Measurements from ENCODE around the gene MFNG. TPM values are rescaled to one million over a fixed set of nuclear protein-coding genes. Genes with fewer than 3 reads are reported as not detected.
"Not testable (repeated sequence)": the region's sequence is repeated elsewhere in the genome, so short reads cannot be mapped to it uniquely, and the experiment has no call there.

MFNG gene
- total and polyA plus RNA-seq, 2 donors (not counting 1 experiment from before 2014, with no cell fraction given) = 95.9 to 125 TPM

DNA sequence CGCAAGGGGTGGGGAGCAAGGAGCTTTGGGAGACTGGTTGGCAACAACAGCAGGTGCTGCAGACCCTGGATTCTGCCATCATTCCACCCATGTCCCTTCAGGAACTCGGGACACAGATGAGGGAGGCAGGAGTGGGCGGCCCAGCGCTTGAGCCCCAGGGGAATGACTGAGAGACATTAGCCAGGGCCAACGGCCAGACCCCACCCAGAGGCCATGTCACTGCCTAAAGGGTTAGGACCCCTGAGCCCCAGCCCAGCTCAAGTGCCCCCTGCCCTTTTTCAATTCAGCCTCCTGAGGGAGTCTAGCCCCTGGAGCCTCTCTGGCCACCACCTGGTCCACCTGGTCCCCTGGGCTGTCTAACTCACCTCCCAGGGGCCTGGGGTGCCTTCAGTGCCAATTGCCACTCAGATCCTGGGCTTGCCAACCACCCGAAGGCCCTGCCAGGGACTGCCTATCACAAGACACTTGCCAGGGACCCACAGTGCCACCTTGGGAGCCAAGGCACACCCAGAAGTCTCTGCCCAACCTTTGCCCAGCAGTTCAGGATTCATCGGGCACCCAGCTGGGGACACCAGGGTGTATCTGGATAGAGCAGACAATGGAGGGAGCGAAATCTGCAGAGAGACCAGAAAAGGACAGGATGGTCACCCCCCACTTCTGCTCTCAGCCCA lies 16.6 kb downstream of the MFNG start:
- H3K79me2 ChIP-seq (ENCODE audit: control insufficient read depth, insufficient read depth, low read length) = no peaks in the 10 kb centered on the region
- H3K9me3 ChIP-seq (ENCODE audit: control extremely low read depth in 1 of 3, control insufficient read depth in 2 of 3, insufficient read depth in 1 of 3, low read length in 2 of 3) = peaks cover 0 to 5% (median 0%) of the 10 kb centered on the region in 3 donors
- no peaks in the 10 kb centered on the region for H3K27me3 Mint-ChIP-seq
- H3K36me3 ChIP-seq (replicated peaks in 1 of 2; ENCODE audit: control extremely low read depth in 1 of 2, control insufficient read depth in 1 of 2, extremely low read depth in 1 of 2, insufficient read depth in 2 of 2, low read length in 1 of 2) = peaks cover 0 to 54% of the 10 kb centered on the region in 2 experiments
- 94% methylated on average over 7 of the region's 8 CpGs for WGBS (ENCODE audit: insufficient coverage)
- DNase-seq (no peak), ATAC-seq (ENCODE audit: low read depth) (no peak)
- no peak for TF ChIP-seq EZH2 (IDR thresholded peaks at IDR 0.05; ENCODE audit: borderline replicate concordance, insufficient read depth, low read depth, low read length, poor library complexity, severe bottlenecking)
- TF ChIP-seq CTCF (IDR thresholded peaks at IDR 0.05) = no peak
- H3K4me1 Mint-ChIP-seq = peaks cover 17% of the 10 kb centered on the region
- no peak overlapping the region for H3K27ac Mint-ChIP-seq
- CTCF ChIA-PET = interaction anchor here (0.6 to 4.6 kb wide), 4 partner anchors 12 to 87 kb away, joined by 3 to 34 read pairs (median 4); partner anchors contain the start of gene MFNG
- no peak overlapping the region for H3K9ac ChIP-seq (ENCODE audit: low read length)
- H3K27me3 ChIP-seq (replicated peaks in 1 of 4; ENCODE audit: control extremely low read depth in 1 of 4, control insufficient read depth in 3 of 4, insufficient read depth in 4 of 4, low read length in 3 of 4) = no peaks in the 10 kb centered on the region
- H3K4me3 ChIP-seq (ENCODE audit: control extremely low read depth in 1 of 5, extremely low read depth in 1 of 5, insufficient read depth in 1 of 5, low read depth in 2 of 5, low read length in 4 of 5) = no peak overlapping the region
- H3K4me3 Mint-ChIP-seq = no peak overlapping the region
- POLR2A ChIA-PET = no interaction called here
- H3K4me2 ChIP-seq (replicated peaks; ENCODE audit: low read depth, low read length, poor library complexity, severe bottlenecking) = no peak overlapping the region
- H3K9me3 Mint-ChIP-seq (ENCODE audit: insufficient read depth) = no peaks in the 10 kb centered on the region
- H2AFZ ChIP-seq (ENCODE audit: insufficient read depth, low read depth, low read length, poor library complexity, severe bottlenecking) = no peak overlapping the region
- H3K27ac ChIP-seq (ENCODE audit: low read length in 2 of 2) = no peak overlapping the region
- H4K20me1 ChIP-seq (ENCODE audit: control insufficient read depth, insufficient read depth, low read length, poor library complexity, severe bottlenecking) = peaks cover 36% of the 10 kb centered on the region
- no peaks in the 10 kb centered on the region for H3K4me1 ChIP-seq (ENCODE audit: control insufficient read depth in 2 of 2, insufficient read depth in 2 of 2, low read length in 2 of 2)
- intact Hi-C loops (cut with micrococcal nuclease) = no loop called here

GRCh38 chr22:37468201-37468695 lies 17.9 kb downstream of the MFNG start:
- H3K27me3 Mint-ChIP-seq; intact Hi-C loops (cut with micrococcal nuclease); H3K4me3 Mint-ChIP-seq: not testable (repeated sequence)

More at GRCh38 chr22:37468201-37468695, 17.9 kb downstream of the MFNG start:
- POLR2A ChIA-PET; H3K4me2 ChIP-seq (replicated peaks; ENCODE audit: low read depth, low read length, poor library complexity, severe bottlenecking); H3K9ac ChIP-seq (ENCODE audit: low read length); H3K9me3 Mint-ChIP-seq (ENCODE audit: insufficient read depth); H3K27ac ChIP-seq (ENCODE audit: low read length in 2 of 2); H3K9me3 ChIP-seq (ENCODE audit: control extremely low read depth in 1 of 3, control insufficient read depth in 2 of 3, insufficient read depth in 1 of 3, low read length in 2 of 3); H3K4me1 ChIP-seq (ENCODE audit: control insufficient read depth in 2 of 2, insufficient read depth in 2 of 2, low read length in 2 of 2); H3K27me3 ChIP-seq (replicated peaks in 1 of 4; ENCODE audit: control extremely low read depth in 1 of 4, control insufficient read depth in 3 of 4, insufficient read depth in 4 of 4, low read length in 3 of 4); DNase-seq; H2AFZ ChIP-seq (ENCODE audit: insufficient read depth, low read depth, low read length, poor library complexity, severe bottlenecking); H3K79me2 ChIP-seq (ENCODE audit: control insufficient read depth, insufficient read depth, low read length); H3K4me3 ChIP-seq (ENCODE audit: control extremely low read depth in 1 of 5, extremely low read depth in 1 of 5, insufficient read depth in 1 of 5, low read depth in 2 of 5, low read length in 4 of 5); ATAC-seq (ENCODE audit: low read depth): not testable (repeated sequence)
- peaks cover 24% of the 10 kb centered on the region for H4K20me1 ChIP-seq (ENCODE audit: control insufficient read depth, insufficient read depth, low read length, poor library complexity, severe bottlenecking)
- WGBS (ENCODE audit: insufficient coverage) = 89% methylated on average over 13 of the region's 14 CpGs
- Mint-ChIP-seq H3K4me1 (peaks cover 20% of the 10 kb centered on the region), H3K27ac (peak overlapping the region; percentile 63)
- CTCF ChIA-PET = interaction anchor here (0.7 kb wide), 1 partner anchor 413 kb away, joined by 4 read pairs; no protein-coding TSS in a partner anchor
- H3K36me3 ChIP-seq (replicated peaks in 1 of 2; ENCODE audit: control extremely low read depth in 1 of 2, control insufficient read depth in 1 of 2, extremely low read depth in 1 of 2, insufficient read depth in 2 of 2, low read length in 1 of 2) = peaks cover 0 to 46% of the 10 kb centered on the region in 2 experiments

Data from B cell (primary cell).